ENCODE results near the gene FMN2.

Gene FMN2

DNA sequence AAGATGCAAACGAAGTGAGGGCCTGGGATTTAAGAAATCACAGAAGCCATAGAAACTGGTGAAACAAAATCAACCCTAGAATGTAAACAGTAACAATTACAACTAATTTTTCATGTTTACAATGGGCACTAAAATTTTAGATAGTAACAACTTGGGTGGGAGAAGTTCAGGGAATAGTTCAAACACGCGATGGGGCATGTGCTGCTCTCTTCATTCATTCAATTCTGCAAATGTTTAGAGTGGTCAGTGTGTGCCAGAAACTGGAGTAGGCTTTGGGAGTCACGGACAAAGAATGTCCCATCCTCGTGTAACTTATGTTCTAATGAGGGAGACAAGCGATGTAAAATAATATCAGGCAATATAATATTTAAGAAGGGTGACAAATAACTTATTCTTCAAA is 386.9 kb downstream of the FMN2 start:
- peaks cover 11% of the 10 kb centered on the region for H3K4me1 ChIP-seq (ENCODE audit: control insufficient read depth, insufficient read depth, low read length, unreplicated experiment)
- no peak overlapping the region for H2AFZ ChIP-seq (ENCODE audit: low read length, unreplicated experiment)
- no peak overlapping the region for H3K27ac ChIP-seq (ENCODE audit: low read depth, low read length)

DNA sequence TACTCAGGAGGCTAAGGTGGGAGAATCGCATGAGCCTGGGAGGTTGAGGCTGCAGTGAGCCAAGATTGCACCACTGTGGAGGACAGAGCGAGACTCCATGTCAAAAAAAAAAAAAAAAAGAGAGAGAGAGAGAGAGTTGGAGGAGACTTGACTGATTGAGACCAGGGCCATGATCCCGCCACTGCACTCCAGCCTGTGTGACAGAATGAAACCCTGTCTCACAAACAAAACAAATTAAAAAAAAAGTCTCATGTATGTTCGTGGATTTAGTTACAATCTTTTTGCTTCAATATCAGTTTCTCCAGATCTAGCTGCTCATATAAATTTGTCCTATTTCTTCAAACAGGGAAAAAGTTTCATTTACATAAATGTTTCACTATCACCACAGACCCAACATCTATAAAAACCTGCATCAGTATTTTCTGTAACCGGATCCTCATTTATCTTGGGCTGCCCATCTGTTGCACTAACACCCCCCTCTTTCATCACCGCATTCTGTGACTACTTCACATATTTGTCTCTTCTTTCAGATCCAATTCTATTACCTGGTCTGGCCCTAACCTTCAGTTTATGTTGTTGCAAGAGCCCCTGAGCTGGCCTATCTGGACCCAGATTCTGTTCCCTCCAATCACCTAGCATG is 393.2 kb downstream of the FMN2 start:
- Histone ChIP-seq H3K4me3 (ENCODE audit: low read depth, low read length) (no peak overlapping the region), H3K36me3 (ENCODE audit: insufficient read depth, low read length) (no peaks in the 10 kb centered on the region), H3K27ac (ENCODE audit: low read depth, low read length) (no peak overlapping the region), H3K4me1 (ENCODE audit: control insufficient read depth, insufficient read depth, low read length, unreplicated experiment) (no peaks in the 10 kb centered on the region), H3K79me2 (ENCODE audit: control insufficient read depth, insufficient read depth, low read length, unreplicated experiment) (no peaks in the 10 kb centered on the region), H2AFZ (ENCODE audit: low read length, unreplicated experiment) (no peak overlapping the region), H3K27me3 (ENCODE audit: insufficient read depth, low read length) (no peaks in the 10 kb centered on the region)

More for the DNA sequence above, 386.9 kb downstream of the FMN2 start:
- H3K79me2 ChIP-seq (ENCODE audit: control insufficient read depth, insufficient read depth, low read length, unreplicated experiment) = no peaks in the 10 kb centered on the region
- no peaks in the 10 kb centered on the region for H3K27me3 ChIP-seq (ENCODE audit: insufficient read depth, low read length)
- H3K36me3 ChIP-seq (ENCODE audit: insufficient read depth, low read length) = peaks cover 9% of the 10 kb centered on the region; the same call in 1 of the 2 replicates
- no peak overlapping the region for H3K4me3 ChIP-seq (ENCODE audit: low read depth, low read length)

DNA sequence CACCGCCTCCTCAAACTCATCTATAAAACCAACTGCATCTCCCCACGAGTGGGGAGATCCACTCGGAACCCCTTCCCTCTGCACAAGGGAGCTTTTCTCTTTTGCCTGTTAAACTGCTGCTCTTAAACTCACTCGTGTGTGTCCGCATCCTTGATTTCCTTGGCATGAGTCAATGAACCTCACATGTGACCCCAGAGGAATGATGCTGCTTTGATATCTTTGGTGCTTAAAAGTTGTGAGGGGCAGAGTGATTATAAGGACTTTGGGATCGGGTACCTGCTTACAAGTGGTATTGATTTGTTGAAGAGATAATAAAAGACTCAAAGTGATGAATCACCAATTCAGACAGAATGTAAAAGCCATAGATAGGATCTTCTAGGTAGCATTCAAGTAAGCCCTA is 394.9 kb downstream of the FMN2 start:
- H3K36me3 ChIP-seq (ENCODE audit: insufficient read depth, low read length) = no peaks in the 10 kb centered on the region
- no peaks in the 10 kb centered on the region for H3K79me2 ChIP-seq (ENCODE audit: control insufficient read depth, insufficient read depth, low read length, unreplicated experiment)

DNA sequence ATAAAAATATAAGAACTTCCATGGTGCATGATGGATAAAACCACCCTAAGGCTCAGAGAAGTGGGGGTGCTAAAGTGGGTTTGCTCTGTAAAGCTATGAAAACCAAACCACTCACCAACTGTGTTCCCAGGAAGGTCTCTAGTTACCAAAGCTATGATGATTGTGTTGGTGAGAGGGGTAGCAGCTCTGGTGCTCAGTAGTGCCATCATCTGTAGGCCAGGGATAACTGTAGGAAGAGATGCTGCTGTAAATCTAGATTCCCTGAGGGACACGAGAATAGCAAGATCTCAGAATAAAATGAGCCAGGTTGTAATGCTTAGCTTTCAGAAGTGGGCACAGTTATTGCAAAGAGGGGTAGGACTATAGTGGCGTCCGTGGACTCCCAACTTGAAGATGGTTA is 395.8 kb downstream of the FMN2 start:
- Histone ChIP-seq H3K4me1 (ENCODE audit: control insufficient read depth, insufficient read depth, low read length, unreplicated experiment) (peaks cover 11% of the 10 kb centered on the region), H3K27ac (ENCODE audit: low read depth, low read length) (no peak overlapping the region), H3K36me3 (ENCODE audit: insufficient read depth, low read length) (no peaks in the 10 kb centered on the region), H2AFZ (ENCODE audit: low read length, unreplicated experiment) (no peak overlapping the region), H3K79me2 (ENCODE audit: control insufficient read depth, insufficient read depth, low read length, unreplicated experiment) (no peaks in the 10 kb centered on the region), H3K27me3 (ENCODE audit: insufficient read depth, low read length) (no peaks in the 10 kb centered on the region), H3K4me3 (ENCODE audit: low read depth, low read length) (no peak overlapping the region)

More for the DNA sequence above, 394.9 kb downstream of the FMN2 start:
- Histone ChIP-seq H3K27me3 (ENCODE audit: insufficient read depth, low read length) (no peaks in the 10 kb centered on the region), H3K4me1 (ENCODE audit: control insufficient read depth, insufficient read depth, low read length, unreplicated experiment) (peaks cover 9% of the 10 kb centered on the region), H3K4me3 (ENCODE audit: low read depth, low read length) (no peak overlapping the region), H2AFZ (ENCODE audit: low read length, unreplicated experiment) (no peak overlapping the region), H3K27ac (ENCODE audit: low read depth, low read length) (no peak overlapping the region)

DNA sequence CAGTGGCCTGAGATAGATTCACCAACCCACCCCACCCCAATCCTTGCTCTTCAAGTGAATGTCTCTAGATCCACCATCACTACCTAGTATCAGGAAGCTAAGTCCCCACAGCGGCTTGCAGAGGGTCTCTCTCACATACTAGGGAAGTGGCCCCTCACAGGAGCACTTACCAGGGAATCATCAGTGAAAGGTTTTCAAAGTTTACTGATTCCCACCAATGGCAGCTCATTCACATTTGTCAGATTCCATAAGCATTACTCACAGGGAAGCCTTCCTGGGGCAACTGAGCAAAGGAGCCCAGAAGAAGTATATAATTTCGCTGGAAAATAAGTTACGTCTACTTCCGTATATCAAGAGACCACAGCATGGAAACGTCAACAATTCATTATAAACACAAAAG is 399.5 kb downstream of the FMN2 start:
- H2AFZ ChIP-seq (ENCODE audit: low read length, unreplicated experiment) = no peak overlapping the region
- no peaks in the 10 kb centered on the region for H3K36me3 ChIP-seq (ENCODE audit: insufficient read depth, low read length)
- H3K27ac ChIP-seq (ENCODE audit: low read depth, low read length) = no peak overlapping the region
- no peaks in the 10 kb centered on the region for H3K27me3 ChIP-seq (ENCODE audit: insufficient read depth, low read length)
- peaks cover 11% of the 10 kb centered on the region for H3K4me1 ChIP-seq (ENCODE audit: control insufficient read depth, insufficient read depth, low read length, unreplicated experiment)
- H3K4me3 ChIP-seq (ENCODE audit: low read depth, low read length) = no peak overlapping the region
- no peaks in the 10 kb centered on the region for H3K79me2 ChIP-seq (ENCODE audit: control insufficient read depth, insufficient read depth, low read length, unreplicated experiment)

DNA sequence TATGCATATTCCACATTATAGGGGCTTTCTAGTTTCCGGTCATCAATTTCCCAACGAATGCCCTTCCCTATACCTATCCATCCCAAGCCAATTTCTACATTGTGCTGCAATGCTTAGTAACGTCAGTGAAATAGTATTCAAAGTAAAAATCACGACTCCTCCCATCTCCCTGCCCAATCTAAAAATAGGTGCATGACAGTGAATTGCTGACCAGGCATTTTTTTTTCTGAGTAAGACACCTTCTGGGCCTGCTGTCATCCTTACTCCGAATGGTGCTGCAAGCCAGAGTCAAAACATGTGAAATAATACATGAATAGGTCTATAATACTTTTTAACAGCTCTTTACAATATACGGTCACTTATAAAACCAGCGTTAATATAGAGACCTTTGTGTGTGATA is 400.1 kb downstream of the FMN2 start:
- Histone ChIP-seq H2AFZ (ENCODE audit: low read length, unreplicated experiment) (no peak overlapping the region), H3K79me2 (ENCODE audit: control insufficient read depth, insufficient read depth, low read length, unreplicated experiment) (no peaks in the 10 kb centered on the region), H3K27ac (ENCODE audit: low read depth, low read length) (no peak overlapping the region), H3K4me1 (ENCODE audit: control insufficient read depth, insufficient read depth, low read length, unreplicated experiment) (peaks cover 11% of the 10 kb centered on the region), H3K36me3 (ENCODE audit: insufficient read depth, low read length) (no peaks in the 10 kb centered on the region), H3K4me3 (ENCODE audit: low read depth, low read length) (no peak overlapping the region), H3K27me3 (ENCODE audit: insufficient read depth, low read length) (no peaks in the 10 kb centered on the region)

DNA sequence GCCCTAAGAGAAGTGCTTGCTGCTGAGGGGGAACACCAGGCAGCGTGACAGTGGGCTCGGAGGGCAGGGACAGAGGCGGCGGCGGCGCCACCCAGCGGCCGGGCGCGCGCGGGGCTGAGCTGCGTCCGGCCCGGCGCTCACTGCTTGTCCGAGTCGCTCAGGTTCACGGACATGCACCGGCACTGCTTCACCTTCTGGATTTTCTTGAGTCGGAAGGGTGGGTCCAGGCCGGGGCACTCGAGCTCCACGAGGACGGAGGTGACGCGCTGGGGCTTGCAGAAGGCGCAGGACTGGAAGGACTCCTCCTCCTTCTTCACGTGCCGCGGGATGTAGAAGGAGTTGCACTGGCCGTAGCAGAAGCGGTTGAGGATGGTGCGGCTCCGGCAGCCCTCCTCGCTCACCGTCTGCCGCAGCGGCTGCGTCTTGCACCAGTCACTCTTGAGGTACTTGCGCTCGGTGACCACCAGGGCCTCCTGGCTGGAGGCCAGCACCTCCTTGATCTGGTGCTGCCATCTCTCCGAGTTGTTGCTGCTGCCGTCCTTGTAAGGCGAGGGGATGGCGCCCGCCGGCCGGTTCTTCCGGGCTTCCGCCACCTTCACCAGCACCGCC is 401.3 kb downstream of the FMN2 start:
- Histone ChIP-seq H3K27me3 (ENCODE audit: insufficient read depth, low read length) (no peaks in the 10 kb centered on the region), H3K4me1 (ENCODE audit: control insufficient read depth, insufficient read depth, low read length, unreplicated experiment) (peaks cover 11% of the 10 kb centered on the region), H3K27ac (ENCODE audit: low read depth, low read length) (no peak overlapping the region), H3K4me3 (ENCODE audit: low read depth, low read length) (no peak overlapping the region), H2AFZ (ENCODE audit: low read length, unreplicated experiment) (no peak overlapping the region), H3K79me2 (ENCODE audit: control insufficient read depth, insufficient read depth, low read length, unreplicated experiment) (no peaks in the 10 kb centered on the region), H3K36me3 (ENCODE audit: insufficient read depth, low read length) (no peaks in the 10 kb centered on the region)

DNA sequence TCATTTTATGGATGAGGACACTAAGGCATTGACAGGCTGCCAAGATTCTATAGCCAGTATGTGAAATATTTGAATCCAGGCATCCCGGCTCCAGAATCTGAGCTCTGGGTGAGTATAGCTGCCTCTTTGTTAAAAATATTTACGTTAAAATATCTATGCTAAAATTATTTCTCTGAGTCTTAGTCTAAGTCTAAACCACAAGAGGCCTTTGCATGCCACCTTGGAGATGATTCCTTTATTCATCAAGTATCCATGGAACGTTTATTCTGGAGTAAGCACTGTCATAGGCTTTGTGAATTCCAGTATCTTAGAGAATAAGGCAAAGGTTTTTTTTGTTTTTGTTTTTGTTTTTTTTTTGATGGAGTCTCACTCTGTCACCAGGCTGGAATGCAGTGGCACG is 403.9 kb downstream of the FMN2 start:
- Histone ChIP-seq H3K27ac (ENCODE audit: low read depth, low read length) (no peak overlapping the region), H3K4me1 (ENCODE audit: control insufficient read depth, insufficient read depth, low read length, unreplicated experiment) (peaks cover 22% of the 10 kb centered on the region), H3K27me3 (ENCODE audit: insufficient read depth, low read length) (no peaks in the 10 kb centered on the region), H3K79me2 (ENCODE audit: control insufficient read depth, insufficient read depth, low read length, unreplicated experiment) (no peaks in the 10 kb centered on the region), H2AFZ (ENCODE audit: low read length, unreplicated experiment) (no peak overlapping the region), H3K36me3 (ENCODE audit: insufficient read depth, low read length) (no peaks in the 10 kb centered on the region), H3K4me3 (ENCODE audit: low read depth, low read length) (no peak overlapping the region)

DNA sequence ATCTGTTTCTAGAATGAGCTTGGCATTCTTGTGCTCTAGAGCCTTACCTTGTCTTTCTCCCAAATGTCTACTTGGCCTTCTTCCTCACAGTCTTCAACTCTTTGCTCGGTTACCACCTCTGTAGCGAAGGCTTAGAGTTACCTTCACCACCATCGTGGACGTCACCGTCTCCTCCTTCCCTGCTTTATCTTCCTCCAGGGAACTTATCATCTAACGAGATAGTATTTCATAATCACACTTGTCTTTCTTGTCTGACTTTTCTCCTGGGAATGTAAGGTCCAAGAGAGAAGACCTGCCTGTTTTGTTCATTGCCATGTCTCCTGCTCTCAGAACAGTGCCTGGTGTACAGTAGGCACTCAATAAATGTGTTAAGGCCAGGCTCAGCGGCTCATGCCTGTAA is 404.7 kb downstream of the FMN2 start:
- H2AFZ ChIP-seq (ENCODE audit: low read length, unreplicated experiment) = no peak overlapping the region
- H3K4me3 ChIP-seq (ENCODE audit: low read depth, low read length) = no peak overlapping the region
- no peaks in the 10 kb centered on the region for H3K79me2 ChIP-seq (ENCODE audit: control insufficient read depth, insufficient read depth, low read length, unreplicated experiment)
- H3K27me3 ChIP-seq (ENCODE audit: insufficient read depth, low read length) = no peaks in the 10 kb centered on the region
- H3K36me3 ChIP-seq (ENCODE audit: insufficient read depth, low read length) = no peaks in the 10 kb centered on the region
- H3K27ac ChIP-seq (ENCODE audit: low read depth, low read length) = no peak overlapping the region
- H3K4me1 ChIP-seq (ENCODE audit: control insufficient read depth, insufficient read depth, low read length, unreplicated experiment) = peaks cover 23% of the 10 kb centered on the region

DNA sequence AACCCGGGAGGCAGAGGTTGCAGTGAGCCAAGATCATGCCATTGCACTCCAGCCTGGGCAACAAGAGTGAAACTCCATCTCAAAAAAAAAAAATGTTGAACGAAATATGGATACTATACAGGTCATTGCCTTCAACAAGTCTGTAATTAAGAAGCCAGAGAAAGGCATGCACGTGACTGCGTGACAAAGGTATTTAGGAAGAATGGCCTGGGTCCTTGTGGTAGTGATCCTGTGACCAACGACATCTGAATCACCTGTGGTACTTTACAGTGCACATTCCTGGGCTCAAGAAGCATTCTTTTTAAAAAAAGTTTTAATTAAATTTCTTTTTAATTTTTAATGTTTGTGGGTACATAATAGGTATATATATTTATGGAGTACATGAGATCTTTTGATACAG is 405.3 kb downstream of the FMN2 start:
- H3K4me1 ChIP-seq (ENCODE audit: control insufficient read depth, insufficient read depth, low read length, unreplicated experiment) = peaks cover 22% of the 10 kb centered on the region
- H2AFZ ChIP-seq (ENCODE audit: low read length, unreplicated experiment) = no peak overlapping the region
- no peaks in the 10 kb centered on the region for H3K36me3 ChIP-seq (ENCODE audit: insufficient read depth, low read length)
- no peaks in the 10 kb centered on the region for H3K27me3 ChIP-seq (ENCODE audit: insufficient read depth, low read length)
- no peak overlapping the region for H3K4me3 ChIP-seq (ENCODE audit: low read depth, low read length)
- no peaks in the 10 kb centered on the region for H3K79me2 ChIP-seq (ENCODE audit: control insufficient read depth, insufficient read depth, low read length, unreplicated experiment)
- H3K27ac ChIP-seq (ENCODE audit: low read depth, low read length) = no peak overlapping the region

DNA sequence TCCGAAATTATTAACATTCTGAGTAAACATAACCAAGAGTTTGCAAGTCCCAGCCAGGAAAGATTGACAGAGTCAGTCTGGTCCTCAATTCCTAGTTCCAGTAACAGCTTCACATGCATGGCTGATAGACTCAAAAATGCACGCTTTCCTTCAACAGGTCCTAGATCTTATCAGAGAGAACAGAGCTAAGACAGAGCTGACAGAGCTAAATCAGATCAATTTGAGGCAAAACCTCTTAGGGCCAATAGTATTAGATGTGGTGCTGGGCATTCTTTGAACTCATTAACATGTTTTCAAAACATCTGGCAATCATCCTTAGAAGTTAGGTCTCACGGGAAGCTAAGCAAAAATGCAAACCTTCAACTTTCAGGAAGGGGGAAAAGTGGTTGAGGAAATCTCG is 406.2 kb downstream of the FMN2 start:
- no peak overlapping the region for H3K27ac ChIP-seq (ENCODE audit: low read depth, low read length)

More for the DNA sequence above, 406.2 kb downstream of the FMN2 start:
- no peak overlapping the region for H3K4me3 ChIP-seq (ENCODE audit: low read depth, low read length)
- H3K79me2 ChIP-seq (ENCODE audit: control insufficient read depth, insufficient read depth, low read length, unreplicated experiment) = no peaks in the 10 kb centered on the region
- no peaks in the 10 kb centered on the region for H3K27me3 ChIP-seq (ENCODE audit: insufficient read depth, low read length)
- H3K36me3 ChIP-seq (ENCODE audit: insufficient read depth, low read length) = no peaks in the 10 kb centered on the region
- H2AFZ ChIP-seq (ENCODE audit: low read length, unreplicated experiment) = no peak overlapping the region
- H3K4me1 ChIP-seq (ENCODE audit: control insufficient read depth, insufficient read depth, low read length, unreplicated experiment) = peaks cover 22% of the 10 kb centered on the region

Measured in ACC112 (cell line).